ENCODE data around the gene APP.

DNA sequence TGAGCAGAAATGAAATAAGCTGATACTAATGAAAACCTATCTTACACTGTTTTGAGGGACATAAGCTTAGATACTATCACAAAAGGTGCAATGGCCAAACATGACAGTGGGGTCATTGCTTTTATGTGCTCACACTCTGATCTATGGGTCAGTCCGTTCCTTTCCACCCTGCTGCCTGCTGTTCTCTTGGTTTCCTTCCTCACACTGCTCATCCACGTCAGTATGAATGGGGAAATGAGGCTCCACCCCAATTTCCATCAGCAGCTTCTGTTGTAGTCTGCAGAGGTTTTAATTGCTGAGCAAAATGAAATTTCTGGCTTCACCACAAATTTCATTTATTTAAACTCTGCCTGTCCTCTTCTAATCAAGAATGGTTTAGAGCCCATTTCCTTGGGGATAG is 280.6 kb downstream of the APP start:
- TF ChIP-seq CTCF (IDR thresholded peaks at IDR 0.05), result no peak
- TF ChIP-seq EZH2 (IDR thresholded peaks at IDR 0.05), result no peak

All from neural progenitor cell (in vitro differentiated cells).